ENCODE measurements around the gene CYP2F1.
"Not testable (repeated sequence)": the region's sequence is repeated elsewhere in the genome, so short reads cannot be mapped to it uniquely, and the experiment has no call there.

Gene CYP2F1, protein sequence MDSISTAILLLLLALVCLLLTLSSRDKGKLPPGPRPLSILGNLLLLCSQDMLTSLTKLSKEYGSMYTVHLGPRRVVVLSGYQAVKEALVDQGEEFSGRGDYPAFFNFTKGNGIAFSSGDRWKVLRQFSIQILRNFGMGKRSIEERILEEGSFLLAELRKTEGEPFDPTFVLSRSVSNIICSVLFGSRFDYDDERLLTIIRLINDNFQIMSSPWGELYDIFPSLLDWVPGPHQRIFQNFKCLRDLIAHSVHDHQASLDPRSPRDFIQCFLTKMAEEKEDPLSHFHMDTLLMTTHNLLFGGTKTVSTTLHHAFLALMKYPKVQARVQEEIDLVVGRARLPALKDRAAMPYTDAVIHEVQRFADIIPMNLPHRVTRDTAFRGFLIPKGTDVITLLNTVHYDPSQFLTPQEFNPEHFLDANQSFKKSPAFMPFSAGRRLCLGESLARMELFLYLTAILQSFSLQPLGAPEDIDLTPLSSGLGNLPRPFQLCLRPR

DNA sequence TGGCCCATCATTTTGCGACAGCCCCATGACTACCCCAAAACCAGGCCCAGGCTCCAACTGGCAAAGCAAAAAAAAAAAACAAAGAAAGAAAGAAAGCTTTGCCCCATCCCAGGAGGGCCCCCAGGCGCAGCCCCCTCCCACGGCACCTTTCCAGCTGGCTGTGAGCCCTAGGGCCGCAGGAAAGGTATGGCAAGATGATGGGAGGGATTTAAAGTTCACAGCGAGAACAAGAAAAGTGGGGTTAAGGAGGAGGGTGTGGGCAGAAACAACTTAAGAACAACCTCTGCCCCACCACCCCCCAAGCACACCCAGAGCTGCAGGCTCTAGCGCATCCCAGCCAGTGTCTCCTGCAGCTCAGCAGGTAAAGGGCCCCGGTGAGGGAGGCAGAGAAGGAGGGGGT, at the start of gene CYP2F1:
TSS of gene CYP2F1 (plus strand) at position 301 of the 400 bp plus-strand sequence. CDS start 1,757 bp downstream, outside the sequence.
- no peak for DNase-seq

DNA sequence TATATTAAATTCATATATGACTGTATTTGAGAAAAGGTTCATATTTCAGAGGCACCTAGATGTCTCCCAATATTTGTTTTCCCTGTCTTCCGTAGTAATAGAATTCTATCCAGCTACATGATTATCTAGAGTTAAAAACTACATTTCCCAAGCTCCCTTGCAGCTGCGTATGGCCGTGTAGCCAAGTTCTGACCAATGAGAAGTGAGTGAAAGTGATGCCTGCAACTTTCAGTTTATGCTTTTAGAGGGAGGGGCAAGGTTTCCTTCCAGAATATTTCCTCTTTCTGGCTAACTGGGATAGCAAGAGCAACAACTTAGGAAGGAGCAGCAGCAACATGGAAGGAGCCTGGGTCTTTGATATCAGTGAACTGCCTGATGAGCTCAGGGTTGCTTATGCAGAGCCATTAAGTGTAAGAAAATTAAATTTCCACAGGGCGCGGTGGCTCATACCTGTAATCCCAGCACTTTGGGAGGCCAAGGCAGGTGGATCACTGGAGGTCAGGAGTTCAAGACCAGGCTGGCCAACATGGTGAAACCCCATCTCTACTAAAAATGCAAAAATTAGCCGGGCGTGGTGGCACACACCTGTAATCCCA, 49.2 kb upstream of the CYP2F1 start:
- no peak for DNase-seq

DNA sequence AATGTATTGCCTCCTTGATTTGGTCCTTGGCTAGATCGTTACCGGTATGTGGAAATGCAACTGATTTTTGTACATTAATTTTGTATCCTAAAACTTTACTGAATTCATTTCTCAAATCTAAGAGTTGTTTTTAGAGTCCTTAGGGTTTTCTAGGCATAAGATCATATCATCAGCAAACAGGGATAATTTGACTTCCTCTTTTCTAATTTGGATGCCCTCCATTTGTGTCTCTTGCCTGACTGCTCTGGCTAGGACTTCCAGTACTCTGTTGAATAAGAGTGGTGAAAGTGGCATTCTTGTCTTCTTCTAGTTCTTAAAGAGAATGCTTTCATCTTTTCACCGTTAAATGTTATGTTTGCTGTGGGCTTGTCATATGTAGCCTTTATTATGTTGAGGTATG, 37.9 kb upstream of the CYP2F1 start:
- no peak for DNase-seq

DNA sequence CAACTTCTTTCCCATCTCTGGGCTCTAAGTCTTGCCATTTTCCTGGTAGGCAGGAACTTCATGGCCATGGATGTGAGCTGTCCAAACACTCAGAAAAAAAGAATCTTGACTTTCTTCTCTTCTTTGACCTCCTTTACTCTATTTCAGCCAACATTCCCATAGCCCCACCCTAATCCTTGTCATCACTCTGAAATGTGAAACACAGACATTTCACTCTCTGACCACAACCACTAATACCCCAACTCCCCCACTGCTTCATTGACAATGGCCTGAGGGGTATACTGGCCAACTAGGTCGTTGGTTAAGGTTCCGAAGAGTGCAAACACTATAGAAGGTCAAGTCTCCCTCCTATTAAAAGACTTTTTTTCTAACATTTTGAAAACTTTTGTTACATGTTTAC, 30.7 kb upstream of the CYP2F1 start:
- DNase-seq: no peak

DNA sequence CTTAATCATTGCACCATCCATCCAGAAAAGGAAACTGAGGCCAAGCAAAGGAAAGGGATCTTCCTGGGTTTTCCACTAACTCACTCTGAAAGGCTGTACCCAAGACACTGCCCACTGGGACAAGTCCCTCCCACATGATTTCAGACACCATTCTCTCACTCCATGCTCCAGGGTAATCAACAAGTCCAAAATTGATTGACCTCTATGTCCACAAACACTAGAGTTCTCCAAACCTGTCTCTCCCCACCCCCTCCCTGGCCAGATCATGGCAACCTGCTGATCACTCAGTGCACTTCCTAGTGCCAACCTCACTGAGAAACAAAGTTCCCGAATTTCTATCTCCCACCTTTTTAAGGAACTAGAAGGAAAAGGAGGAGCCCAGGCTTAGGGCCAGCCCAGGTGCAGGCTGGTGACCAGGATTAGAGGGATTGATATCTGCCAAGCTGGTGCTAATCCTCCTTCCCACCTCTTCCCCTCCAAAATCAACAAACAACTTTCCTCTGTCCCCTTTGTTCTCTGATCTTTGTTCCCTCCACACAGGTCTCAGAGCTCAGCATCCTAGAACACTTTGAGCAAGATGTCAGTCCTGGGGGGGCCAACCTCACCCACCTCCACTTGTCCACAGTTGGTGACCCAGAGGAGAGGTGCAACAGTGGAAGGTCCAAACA, 28.4 kb upstream of the CYP2F1 start:
- no peak for DNase-seq

DNA sequence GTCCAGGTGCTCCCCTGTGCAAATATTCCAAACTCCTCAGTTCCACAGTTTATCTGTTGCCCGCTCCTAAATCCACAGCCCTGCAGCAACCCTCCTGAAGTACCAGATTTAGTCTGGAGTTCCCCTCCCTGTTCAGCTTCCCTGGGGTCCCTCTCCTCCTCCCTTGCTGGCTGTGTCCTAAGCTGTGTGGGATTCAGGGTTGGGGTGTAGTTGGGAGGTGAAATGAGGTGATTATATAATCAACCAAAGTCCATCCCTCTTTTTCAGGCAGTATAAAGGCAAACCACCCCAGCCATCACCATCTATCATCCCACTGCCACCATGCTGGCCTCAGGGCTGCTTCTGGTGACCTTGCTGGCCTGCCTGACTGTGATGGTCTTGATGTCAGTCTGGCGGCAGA, 26.1 kb upstream of the CYP2F1 start, which contains the start of gene CYP2A13:
TSS of gene CYP2A13 (plus strand) at position 301 of the 400 bp plus-strand sequence. CDS start at position 322, 21 bp downstream.
- DNase-seq: no peak

DNA sequence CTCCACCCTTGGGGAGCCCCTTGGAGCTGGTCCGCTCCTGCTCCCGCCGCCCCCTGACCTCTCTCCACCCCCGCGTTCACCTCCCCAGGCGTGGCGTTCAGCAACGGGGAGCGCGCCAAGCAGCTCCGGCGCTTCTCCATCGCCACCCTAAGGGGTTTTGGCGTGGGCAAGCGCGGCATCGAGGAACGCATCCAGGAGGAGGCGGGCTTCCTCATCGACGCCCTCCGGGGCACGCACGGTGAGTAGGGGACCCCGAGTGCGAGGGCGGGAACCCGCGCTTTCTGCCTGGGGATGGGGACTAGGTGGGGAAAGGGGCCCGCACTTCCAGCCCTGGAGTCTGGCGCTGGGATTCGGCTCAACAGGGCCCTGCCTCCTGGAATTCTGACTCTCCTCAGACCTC, 24.3 kb upstream of the CYP2F1 start:
- DNase-seq: no peak

DNA sequence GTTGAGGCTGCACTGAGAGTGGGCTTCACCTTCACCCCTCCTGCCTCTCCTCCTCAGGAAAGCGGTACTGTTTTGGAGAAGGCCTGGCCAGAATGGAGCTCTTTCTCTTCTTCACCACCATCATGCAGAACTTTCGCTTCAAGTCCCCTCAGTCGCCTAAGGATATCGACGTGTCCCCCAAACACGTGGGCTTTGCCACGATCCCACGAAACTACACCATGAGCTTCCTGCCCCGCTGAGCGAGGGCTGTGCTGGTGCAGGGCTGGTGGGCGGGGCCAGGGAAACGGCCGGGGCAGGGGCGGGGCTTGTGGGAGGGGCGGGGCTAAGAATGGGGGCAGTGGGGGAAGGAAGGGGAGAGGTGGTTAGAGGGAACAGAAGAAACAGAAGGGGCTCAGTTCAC, 18.5 kb upstream of the CYP2F1 start:
- DNase-seq: no peak

DNA sequence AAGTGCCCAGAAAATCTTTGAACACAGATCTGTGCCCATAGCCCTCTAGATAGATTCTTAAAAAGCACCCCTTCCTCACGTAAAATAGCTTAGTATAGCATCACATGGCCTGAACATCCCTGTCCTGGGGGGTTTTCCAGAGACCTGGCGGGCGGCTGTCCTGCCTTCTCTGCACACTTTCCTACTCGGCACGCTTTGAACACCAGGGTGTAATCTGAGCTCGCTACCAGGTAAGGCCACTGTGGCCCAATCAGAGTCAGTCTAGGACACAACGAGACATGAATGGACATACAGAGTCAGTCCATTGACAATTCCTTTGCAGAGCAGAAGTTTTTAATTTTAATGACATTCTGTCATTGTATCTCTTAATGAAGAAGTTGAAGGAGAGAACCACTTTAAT, 17.9 kb upstream of the CYP2F1 start:
- DNase-seq: no peak

DNA sequence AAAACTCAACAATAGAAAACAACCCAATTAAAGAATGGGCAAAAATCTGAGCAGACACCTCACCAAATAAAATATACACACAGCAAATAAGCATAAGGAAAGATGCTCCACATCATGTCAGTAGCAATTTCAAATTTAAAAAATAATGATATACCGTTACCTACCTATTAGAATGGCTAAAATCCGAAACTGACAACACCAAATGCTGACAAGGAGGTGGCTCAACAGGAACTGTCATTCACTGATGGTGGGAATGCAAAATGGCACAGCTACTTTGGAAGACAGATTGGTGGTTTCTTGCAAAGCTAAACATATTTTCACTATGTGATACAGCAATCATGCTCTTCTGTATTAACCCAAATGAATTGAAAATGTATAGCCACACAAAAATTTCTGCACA, 16.9 kb upstream of the CYP2F1 start:
- DNase-seq: no peak

DNA sequence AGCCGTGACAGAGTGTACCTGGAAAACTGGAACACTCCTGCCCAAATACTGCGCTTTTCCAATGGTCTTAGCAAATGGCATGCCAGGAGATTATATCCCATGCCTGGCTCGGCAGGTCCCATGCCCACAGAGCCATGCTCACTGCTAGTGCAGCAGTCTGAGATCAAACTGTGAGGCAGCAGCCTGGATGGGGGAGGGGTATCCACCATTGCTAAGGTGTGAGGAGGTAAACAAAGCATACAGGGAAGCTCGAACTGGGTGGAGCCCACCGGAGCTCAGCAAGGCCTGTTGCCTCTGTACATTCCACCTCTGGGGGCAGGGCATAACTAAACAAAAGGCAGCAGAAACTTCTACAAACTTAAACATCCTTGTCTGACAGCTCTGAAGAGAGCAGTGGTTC, 15.5 kb upstream of the CYP2F1 start:
- no peak for DNase-seq

DNA sequence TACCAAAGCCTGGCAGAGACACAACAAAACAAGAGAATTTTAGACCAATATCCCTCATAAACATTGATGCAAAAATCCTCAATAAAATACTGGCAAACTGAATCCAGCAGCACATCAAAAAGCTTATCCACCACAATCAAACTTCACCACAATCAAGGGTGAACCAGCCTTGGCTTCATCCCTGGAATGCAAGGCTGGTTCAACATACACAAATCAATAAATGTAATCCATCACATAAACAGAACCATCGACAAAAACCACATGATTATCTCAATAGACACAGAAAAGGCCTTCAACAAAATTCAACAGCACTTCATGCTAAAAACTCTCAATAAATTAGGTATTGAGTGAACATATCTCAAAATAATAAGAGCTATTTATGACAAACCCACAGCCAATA, 12.0 kb upstream of the CYP2F1 start:
- not testable (repeated sequence) for DNase-seq

DNA sequence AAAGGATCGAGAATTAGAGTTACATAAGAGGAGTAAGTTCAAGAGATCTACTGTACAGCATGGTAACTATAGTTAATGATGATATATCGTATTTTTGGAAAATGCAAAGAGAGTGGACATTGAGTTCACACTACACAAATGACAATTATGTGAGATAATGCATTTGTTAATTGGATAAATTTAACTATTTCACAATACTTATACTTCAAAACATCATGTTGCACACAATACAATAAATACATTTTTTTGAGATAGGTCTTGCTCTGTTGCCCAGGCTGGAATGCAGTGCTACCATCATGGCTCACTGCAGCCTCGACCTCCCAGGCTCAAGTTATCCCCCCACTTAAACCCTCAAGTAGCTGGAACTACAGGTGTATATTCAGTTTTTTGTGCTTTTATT, 8.1 kb upstream of the CYP2F1 start:
- no peak for DNase-seq

DNA sequence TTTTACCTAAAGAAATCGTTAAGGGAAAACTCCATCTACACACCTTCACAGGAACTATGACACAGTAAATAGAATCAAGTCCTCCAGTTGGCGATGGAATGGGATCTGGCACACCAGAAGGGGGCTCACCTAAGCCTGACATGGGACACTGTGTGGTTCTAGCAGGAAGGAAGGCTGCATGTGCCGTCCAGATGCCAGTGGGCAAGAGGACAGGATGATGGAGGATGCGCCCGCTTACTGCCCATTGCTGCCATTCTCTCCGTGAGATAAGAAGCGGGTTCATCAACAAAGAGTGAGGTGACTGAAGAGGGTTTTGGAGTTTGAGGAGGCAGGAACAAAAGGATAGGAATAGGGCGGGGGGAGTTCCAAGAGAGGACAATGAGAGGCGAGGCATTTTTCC, 2.9 kb upstream of the CYP2F1 start:
- DNase-seq: no peak

DNA sequence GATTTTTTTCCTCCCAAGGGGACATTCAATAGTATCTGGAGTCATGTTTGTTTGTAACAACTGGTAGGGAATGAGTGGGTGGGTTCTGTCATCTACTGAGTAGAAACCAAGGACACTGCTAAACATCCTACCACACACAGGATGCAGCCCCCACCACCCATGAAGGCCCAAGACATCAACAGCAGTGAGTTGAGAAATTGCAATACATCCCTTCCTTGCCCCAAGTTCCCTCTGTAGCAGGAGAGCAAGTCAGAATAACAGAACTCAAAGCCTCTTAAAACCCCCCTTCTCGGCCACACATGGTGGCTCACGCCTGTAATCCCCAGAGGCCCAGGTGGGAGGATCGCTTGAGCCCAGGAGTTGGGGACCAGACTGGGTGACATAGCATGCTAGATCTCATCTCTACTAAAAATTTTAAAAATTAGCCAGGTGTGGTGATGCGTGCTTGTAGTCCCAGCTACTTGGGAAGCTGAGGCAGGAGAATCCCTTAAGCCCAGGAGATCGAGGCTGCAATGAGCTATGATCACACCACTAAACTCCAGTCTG, 2.4 kb upstream of the CYP2F1 start:
- DNase-seq: no peak

DNA sequence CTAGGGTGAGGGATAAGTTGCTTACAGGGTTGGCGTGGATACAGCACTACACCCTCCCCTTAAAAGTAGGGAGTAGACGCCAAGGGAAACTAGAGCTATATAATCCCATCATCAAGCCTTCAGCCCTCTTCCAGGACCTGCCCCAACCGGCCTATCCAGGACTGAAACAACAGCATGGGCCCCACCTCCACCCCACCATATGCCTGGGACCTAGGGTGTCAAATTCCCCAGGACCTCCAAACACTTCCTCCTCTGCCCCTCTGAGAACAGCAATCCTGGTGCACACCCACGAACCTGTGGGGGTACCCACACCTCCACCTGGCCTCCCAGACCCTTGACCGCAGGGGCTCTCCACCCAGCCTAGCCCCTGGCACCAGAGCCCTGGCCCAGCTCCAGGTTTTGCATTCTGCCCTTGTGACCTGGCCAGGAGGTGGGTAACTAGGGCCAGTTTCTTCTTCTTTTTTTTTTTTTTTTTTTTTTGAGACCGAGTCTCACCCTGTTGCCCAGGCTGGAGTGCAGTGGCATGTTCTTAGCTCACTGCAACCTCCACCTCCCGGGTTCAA, 1.4 kb upstream of the CYP2F1 start:
- DNase-seq: no peak

DNA sequence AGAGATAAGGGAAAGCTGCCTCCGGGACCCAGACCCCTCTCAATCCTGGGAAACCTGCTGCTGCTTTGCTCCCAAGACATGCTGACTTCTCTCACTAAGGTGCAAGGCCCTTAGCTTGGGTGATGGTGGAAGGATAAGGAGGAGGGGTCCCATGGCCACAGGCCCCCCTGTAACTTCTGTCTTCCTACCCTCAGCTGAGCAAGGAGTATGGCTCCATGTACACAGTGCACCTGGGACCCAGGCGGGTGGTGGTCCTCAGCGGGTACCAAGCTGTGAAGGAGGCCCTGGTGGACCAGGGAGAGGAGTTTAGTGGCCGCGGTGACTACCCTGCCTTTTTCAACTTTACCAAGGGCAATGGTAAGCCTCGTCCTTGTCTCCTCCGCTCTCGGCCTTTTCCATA, 2.0 kb downstream of the CYP2F1 start:
- no peak for DNase-seq

DNA sequence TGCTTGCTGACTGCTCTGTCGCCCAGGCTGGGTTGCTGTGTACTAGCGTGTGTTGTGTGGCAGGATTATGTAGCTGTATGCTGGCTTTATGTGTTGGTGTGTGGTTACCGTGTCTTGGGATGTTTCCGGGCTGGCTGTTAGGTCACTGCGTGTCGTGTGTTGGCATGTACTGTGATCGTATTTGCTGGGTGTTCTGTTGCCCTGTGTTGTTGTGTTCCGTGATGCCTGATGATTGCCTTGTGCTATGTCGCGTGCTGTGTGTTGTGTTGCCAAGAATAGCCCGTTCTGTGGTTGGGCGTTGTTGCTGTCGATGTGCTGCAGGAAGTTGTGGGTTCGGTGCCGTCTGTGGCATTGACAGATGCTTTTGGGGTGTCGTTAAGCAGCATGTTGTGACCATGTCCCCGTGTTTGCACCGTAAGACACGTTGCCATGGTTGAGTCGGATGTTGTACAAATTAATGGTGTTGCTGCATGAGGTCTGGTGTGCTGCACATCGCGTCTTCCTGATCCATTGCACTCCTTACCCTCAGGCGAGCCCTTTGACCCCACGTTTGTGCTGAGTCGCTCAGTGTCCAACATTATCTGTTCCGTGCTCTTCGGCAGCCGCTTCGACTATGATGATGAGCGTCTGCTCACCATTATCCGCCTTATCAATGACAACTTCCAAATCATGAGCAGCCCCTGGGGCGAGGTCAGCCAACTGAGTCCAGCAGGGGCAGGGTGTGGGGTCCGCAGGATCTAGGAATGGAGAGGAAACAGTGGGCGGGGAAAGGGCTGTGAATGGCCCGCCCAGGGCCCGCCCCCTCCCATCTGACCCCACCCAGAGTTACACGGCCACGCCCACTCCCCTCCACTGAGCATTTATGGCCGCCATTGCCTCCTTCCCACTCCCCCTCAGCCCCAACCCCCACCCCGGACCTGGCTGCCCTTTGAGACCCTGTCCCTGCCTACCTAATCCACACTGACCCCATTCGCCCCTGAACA, 7.0 kb downstream of the CYP2F1 start:
- DNase-seq: not testable (repeated sequence)

DNA sequence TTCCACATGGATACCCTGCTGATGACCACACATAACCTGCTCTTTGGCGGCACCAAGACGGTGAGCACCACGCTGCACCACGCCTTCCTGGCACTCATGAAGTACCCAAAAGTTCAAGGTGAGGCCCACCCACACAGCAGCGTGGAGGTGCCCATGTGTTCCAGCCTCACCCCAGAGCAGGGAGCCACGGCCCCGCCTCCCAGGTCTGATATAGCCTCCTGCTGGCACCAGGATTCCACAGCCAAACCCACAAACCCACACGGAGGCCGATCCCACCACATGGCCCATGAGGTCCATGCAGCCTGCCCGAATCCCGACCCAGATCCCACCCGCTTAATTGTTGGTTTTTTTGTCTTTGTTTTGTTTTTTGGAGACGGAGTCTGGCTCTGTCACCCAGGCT, 8.6 kb downstream of the CYP2F1 start:
- not testable (repeated sequence) for DNase-seq

DNA sequence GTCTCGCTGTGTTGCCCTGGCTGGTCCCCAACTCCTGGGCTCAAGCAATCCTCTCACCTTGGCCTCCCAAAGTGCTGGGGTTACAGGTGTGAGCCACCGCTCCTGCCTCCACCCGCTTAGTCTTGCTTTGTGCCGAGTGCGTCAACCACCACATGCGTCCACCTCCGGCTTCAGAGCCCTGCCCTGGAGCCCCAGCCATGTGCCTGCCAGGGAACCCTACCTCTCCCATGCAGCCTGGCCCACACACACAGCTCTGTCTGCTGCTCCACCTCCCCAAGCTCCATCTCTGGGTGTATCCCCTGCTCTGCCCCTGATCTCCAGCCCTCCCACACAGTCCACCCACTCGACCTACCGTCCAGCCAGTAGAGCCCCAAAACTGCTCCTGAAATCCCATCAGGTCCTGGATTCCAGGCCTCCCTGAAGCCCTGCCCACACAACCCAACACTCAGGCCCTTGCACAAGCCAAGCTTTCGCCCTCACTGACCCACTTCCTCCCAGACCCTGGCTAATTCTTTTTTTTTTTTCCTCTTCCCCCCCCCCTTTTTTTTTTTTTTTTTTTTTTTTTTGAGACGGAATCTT, 9.6 kb downstream of the CYP2F1 start:
- no peak for DNase-seq

DNA sequence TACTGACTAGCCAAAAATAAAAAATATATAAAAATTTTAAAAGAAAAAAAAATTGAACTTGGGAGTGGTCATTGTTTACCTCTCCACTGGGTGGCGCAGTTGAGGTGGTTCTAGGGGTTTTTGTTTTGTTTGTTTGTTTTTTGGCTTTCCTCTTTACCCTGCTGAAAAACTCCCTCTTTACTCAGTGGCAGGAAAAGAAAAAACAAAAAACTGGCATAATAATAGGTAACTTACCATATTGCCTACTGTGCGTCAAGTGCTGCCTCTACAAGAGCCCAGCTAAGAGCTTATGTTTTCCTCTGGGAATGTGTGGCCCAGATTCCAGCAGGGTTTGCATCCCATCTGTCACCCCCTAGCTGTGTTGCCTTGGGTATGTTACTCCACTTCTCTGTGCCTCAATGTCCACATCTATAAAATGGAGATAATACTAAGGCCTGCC, 12.6 kb downstream of the CYP2F1 start:
- DNase-seq: not testable (repeated sequence)
